GM10266 (cell line): Measurements from ENCODE around the gene MLST8.

ENCODE experiments used
- DNase-seq: peaks from one replicate; pipeline ENCODE4 v3.0.0; 2012; ENCODE audit errors: extremely low spot score
- CTCF ChIP-seq: IDR thresholded peaks from 2 replicates; pipeline ENCODE4 v1.5.1; 2012; ENCODE audit warnings: mild to moderate bottlenecking, low read depth; ENCODE audit not compliant: control insufficient read depth, insufficient read depth; ENCODE audit errors: missing control alignments

Gene MLST8

GRCh38 chr16:2170080-2170479 lies 35.2 kb upstream of the MLST8 start:
- no peak for DNase-seq
- TF ChIP-seq CTCF: no peak

- TF ChIP-seq CTCF: no peak
- DNase-seq: no peak
Measured at GRCh38 chr16:2170587-2171435, 34.4 kb upstream of the MLST8 start.

- TF ChIP-seq CTCF: no peak
- DNase-seq: no peak
Measured at GRCh38 chr16:2171601-2172178, 33.6 kb upstream of the MLST8 start.

- DNase-seq: no peak
- TF ChIP-seq CTCF: no peak
Measured at GRCh38 chr16:2172688-2173335, 32.4 kb upstream of the MLST8 start.

- DNase-seq: no peak
- TF ChIP-seq CTCF: no peak
Measured at GRCh38 chr16:2173366-2173765, 31.9 kb upstream of the MLST8 start.

GRCh38 chr16:2173916-2174315 lies 31.3 kb upstream of the MLST8 start:
- no peak for DNase-seq
- TF ChIP-seq CTCF: no peak
